Astrocyte of the cerebellum (primary cell): ENCODE results near the gene SART3.

Experiments used
- DNase-seq: peaks from one replicate; pipeline ENCODE4 v3.0.0-alpha.2; 2011; ENCODE audit warnings: low read depth
- H3K4me3 ChIP-seq: 2 replicates; pipeline ENCODE4 v1.5.1; 2011; ENCODE audit warnings: mild to moderate bottlenecking, low read depth, low read length, moderate library complexity
- in situ Hi-C: cut with HindIII; loops from 2 replicates; pipeline ENCODE4 v1.10.0; 2017; ENCODE audit warnings: low sequenced_read_pairs
- TF ChIP-seq, protein P1 (sequence below): IDR thresholded peaks from 2 replicates; pipeline ENCODE4 v1.5.1; 2012; ENCODE audit warnings: low read length, low read depth, moderate library complexity, mild to moderate bottlenecking; ENCODE audit errors: missing control alignments

Gene SART3

DNA sequence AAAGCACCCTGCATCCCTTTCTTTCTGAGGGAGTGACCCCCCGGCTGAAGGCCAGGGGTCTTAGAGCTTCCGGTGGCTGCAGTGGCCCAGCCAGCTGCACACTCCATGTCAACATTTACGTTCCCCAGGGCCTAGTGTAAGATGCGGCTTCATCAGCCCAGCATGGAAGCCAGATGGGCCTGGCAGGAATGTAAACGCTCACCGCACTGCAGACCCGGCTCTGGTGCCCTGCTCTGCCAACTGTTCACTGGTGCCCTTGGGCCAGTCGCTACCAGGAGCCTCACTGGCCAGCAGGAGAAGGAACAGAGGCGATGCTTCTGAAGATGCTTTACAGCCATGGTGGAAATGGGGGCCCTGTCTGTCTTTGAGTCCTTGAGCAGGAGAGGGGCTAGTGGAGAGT lies 45.5 kb upstream of the SART3 start:
- DNase-seq, result no peak
- H3K4me3 ChIP-seq, result no peak overlapping the region
- TF ChIP-seq, protein P1, sequence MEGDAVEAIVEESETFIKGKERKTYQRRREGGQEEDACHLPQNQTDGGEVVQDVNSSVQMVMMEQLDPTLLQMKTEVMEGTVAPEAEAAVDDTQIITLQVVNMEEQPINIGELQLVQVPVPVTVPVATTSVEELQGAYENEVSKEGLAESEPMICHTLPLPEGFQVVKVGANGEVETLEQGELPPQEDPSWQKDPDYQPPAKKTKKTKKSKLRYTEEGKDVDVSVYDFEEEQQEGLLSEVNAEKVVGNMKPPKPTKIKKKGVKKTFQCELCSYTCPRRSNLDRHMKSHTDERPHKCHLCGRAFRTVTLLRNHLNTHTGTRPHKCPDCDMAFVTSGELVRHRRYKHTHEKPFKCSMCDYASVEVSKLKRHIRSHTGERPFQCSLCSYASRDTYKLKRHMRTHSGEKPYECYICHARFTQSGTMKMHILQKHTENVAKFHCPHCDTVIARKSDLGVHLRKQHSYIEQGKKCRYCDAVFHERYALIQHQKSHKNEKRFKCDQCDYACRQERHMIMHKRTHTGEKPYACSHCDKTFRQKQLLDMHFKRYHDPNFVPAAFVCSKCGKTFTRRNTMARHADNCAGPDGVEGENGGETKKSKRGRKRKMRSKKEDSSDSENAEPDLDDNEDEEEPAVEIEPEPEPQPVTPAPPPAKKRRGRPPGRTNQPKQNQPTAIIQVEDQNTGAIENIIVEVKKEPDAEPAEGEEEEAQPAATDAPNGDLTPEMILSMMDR, result no peak
- in situ Hi-C loops, result no loop called here

DNA sequence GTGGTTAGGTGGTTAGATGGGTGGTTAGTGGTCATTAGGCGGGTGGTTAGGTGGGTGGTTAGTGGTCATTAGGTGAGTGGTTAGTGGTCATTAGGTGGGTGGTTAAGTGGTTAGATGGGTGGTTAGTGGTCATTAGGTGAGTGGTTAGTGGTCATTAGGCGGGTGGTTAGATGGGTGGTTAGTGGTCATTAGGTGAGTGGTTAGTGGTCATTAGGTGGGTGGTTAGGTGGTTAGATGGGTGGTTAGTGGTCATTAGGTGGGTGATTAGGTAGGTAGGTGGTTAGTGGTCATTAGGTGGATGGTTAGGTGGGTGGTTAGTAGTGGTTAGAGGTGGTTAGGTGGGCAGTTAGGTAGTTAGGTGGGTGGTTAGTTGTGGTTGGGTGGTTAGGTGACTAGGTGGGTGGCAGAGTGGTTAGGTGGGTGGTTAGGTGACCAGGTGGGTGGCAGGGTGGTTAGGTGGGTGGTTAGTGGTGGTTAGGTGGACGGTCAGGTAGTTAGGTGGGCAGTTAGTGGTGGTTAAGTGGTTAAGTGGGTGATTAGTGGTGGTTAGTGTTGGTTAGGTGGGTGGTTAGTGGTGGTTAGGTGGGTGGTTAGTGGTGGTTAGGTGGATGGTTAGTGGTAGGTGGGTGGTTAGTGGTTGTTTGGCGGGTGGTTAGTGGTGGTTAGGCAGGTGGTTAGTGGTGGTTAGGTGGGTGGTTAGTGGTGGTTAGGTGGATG lies 44.9 kb upstream of the SART3 start:
- in situ Hi-C loops, result no loop called here
- no peak for DNase-seq

DNA sequence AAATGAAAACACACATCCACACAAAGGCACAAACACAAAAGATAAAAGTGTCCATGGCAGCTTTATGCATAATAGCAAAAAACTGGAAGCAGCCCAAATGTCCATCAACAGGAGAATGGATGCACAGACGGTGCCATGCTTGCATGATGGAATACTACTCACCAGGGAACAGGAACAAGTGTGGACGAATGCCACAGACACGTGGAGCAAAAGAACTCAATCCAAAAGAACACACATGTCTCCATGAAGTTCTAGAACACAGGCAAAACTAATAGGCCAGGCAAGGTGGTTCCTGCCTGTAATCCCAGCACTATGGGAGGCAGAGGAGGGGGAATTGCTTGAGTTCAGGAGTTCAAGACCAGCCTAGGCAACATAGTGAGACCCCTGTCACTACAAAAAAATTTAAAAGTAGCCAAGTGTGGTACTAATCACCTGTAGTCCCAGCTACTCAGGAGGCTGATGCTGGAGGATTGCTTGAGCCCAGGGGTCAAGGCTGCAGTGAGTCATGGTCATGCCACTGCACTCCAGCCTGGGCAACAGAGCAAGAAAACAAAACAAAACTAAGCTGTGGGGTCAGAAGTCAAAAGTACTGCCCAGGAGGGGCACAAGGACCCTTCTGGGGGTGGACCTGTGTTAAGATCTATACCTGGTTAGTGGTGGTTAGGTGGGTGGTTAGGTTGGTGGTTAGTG lies 44.2 kb upstream of the SART3 start:
- TF ChIP-seq, protein P1, result no peak
- in situ Hi-C loops, result no loop called here

More for the DNA sequence above, 44.9 kb upstream of the SART3 start:
- TF ChIP-seq, protein P1, result no peak
- no peak overlapping the region for H3K4me3 ChIP-seq

DNA sequence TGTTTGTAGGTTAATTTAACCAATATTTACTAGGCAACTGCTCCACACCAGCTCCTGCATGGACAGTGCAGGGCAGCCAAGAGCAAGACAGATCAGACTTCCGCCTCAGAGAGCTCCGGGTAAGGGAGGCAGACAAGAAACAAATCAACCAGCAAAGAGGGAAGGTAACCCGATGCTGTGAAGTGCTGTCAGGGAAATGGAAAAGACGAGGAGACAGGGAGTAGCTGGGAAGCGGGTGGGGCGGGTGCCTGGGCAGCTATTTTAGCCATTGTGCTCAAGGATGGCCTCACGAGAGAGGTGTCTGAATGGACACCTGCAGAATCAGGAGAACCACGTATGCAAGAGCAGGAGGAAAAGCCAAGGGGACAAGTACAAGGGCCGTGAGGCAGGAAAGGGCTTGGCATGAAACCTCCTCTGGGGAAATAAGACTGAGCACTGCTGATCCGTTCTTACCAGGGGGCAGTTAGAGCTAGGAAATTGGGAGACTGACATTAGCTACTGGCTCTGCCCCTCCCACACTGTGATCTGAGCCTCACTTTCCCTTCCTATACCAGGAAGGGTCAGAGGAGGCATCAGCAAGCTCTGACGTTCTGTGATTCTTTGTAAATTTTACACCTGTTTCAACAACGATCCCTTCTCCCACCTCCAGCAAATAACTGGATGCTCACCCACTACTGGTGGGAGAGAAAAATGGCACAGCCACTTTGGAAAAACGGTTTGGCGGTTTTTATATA lies 43.4 kb upstream of the SART3 start:
- TF ChIP-seq, protein P1, result no peak
- DNase-seq, result no peak
- no peak overlapping the region for H3K4me3 ChIP-seq
- in situ Hi-C loops, result no loop called here

More for the DNA sequence above, 44.2 kb upstream of the SART3 start:
- no peak for DNase-seq
- no peak overlapping the region for H3K4me3 ChIP-seq

DNA sequence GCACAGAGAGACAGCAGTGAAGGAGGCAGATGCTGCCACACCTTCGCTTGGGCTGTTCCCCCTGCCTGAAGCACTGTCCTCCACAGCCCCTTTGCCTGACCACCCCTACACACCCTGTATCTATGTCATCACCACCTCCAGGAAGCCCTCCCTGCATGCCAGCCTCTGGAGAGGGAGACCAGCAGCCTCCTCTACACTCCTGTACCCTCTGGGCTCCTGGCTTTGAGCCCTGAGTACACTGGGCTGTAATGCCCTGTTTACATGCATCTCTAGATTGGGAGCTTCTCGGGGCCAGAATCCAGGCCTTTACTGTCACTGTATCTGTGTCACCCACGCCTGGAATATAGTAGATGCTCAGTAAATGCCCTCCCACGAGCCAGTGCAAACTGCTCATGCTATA lies 42.8 kb upstream of the SART3 start:
- DNase-seq, result no peak
- TF ChIP-seq, protein P1, result no peak
- in situ Hi-C loops, result no loop called here
- H3K4me3 ChIP-seq, result no peak overlapping the region

DNA sequence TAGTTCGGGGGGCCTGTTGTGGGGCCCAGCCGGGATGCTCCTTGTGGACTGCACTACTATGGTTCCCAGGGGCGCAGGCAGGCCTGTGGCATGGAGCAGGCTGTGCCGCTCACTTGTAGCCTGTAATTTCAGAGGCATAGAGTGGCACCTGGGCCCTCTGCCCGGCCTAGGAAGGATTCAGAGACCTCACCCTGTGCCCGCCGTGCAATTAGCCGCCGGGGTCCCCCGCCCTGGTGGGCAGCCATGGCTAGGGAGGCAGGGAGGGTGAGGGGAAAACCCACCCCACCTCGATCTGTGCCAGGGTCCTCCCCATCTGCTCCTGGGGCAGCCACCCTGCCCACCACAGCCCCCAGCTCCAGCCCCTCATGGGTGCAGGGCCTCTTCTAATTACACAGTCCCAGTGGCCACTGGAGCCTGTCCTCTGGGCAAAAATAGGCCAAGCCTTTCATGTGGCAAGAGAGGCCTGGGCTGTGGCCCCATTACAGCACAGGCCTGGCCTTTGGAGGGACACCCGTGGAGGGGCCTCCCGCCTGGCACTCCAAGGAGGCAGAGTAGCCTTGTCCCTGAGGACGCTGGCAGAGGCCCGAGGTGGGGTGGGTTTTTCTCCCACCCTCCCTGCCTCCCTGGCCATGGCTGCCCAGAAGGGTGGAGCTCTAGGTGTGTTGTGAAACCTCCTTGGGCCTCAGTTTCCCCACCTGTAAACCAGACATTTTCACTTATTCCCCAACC lies 42.2 kb upstream of the SART3 start:
- TF ChIP-seq, protein P1, result no peak
- in situ Hi-C loops, result no loop called here
- DNase-seq, result no peak
- H3K4me3 ChIP-seq, result no peak overlapping the region
